Nephron progenitor cell (in vitro differentiated cells): Measurements from ENCODE around the gene RP9.
"Not testable (repeated sequence)": the region's sequence is repeated elsewhere in the genome, so short reads cannot be mapped to it uniquely, and the experiment has no call there.

Source experiments
- DNase-seq: peaks from one replicate; pipeline ENCODE4 v3.0.0; 2021
- H3K27ac Mint-ChIP-seq: 2 replicates; pipeline ENCODE4 v1.8.0; 2021; ENCODE audit warnings: mild to moderate bottlenecking, moderate library complexity, mixed read lengths
- H3K27me3 Mint-ChIP-seq: 2 replicates; pipeline ENCODE4 v1.8.0; 2021; ENCODE audit warnings: mild to moderate bottlenecking, low read depth, mixed read lengths; ENCODE audit not compliant: poor library complexity
- H3K36me3 Mint-ChIP-seq: 2 replicates; pipeline ENCODE4 v1.8.0; 2021; ENCODE audit warnings: low read depth, mixed read lengths
- H3K4me1 Mint-ChIP-seq: 2 replicates; pipeline ENCODE4 v1.8.0; 2021; ENCODE audit warnings: mixed read lengths
- H3K4me3 Mint-ChIP-seq: 2 replicates; pipeline ENCODE4 v1.8.0; 2021; ENCODE audit warnings: mild to moderate bottlenecking, moderate library complexity, mixed read lengths
- H3K9me3 Mint-ChIP-seq: 2 replicates; pipeline ENCODE4 v1.8.0; 2021; ENCODE audit warnings: mild to moderate bottlenecking, moderate library complexity, mixed read lengths
- TF ChIP-seq, protein P1 (sequence below): fragments of 200-600 bp; sonication (generic); IDR thresholded peaks from 2 replicates; pipeline ENCODE4 v1.5.0; 2021; ENCODE audit warnings: antibody characterized with exemption

RP9 gene

DNA sequence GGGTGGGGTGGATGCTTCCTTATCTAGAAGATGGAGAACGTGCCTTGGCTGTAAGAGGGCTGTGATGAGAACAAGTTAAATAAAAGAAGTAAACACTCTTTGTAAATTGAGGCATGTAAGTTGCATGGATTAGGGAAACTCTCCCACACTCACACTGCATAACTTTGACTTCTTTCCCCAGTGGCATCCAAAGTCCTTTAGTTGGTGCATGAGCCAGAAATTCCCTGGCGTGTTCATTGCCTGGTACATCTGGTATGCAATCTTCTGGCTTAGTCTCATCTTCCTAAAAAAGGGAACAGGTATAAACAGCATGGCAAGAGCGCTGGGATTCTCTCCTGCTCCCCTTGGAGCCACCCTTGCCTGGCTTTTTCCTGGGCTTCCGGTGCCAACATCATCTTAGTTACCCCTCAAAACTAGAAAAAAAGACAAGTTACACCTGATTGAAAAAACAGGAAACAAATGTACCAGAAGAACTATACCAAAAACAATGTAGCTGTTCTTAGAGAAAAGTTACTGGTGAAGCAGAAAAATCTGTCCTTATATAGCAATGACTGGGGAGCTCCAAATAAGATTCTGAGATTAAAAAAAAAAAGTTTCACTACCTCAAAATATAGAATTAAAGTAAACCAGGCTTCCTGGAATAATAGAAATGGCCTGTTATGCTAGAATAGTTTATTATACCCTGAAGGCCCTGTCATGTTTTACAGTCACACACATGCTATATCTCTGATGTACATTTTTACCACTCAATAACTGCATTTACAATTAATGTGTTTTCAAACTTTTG is 9.9 kb downstream of the RP9 start:
- Mint-ChIP-seq H3K4me3 (no peak overlapping the region), H3K4me1 (no peaks in the 10 kb centered on the region), H3K27me3 (no peaks in the 10 kb centered on the region), H3K36me3 (peaks cover 87% of the 10 kb centered on the region), H3K27ac (no peak overlapping the region), H3K9me3 (no peaks in the 10 kb centered on the region)
- TF ChIP-seq, protein P1, sequence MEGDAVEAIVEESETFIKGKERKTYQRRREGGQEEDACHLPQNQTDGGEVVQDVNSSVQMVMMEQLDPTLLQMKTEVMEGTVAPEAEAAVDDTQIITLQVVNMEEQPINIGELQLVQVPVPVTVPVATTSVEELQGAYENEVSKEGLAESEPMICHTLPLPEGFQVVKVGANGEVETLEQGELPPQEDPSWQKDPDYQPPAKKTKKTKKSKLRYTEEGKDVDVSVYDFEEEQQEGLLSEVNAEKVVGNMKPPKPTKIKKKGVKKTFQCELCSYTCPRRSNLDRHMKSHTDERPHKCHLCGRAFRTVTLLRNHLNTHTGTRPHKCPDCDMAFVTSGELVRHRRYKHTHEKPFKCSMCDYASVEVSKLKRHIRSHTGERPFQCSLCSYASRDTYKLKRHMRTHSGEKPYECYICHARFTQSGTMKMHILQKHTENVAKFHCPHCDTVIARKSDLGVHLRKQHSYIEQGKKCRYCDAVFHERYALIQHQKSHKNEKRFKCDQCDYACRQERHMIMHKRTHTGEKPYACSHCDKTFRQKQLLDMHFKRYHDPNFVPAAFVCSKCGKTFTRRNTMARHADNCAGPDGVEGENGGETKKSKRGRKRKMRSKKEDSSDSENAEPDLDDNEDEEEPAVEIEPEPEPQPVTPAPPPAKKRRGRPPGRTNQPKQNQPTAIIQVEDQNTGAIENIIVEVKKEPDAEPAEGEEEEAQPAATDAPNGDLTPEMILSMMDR = no peak
- no peak for DNase-seq

DNA sequence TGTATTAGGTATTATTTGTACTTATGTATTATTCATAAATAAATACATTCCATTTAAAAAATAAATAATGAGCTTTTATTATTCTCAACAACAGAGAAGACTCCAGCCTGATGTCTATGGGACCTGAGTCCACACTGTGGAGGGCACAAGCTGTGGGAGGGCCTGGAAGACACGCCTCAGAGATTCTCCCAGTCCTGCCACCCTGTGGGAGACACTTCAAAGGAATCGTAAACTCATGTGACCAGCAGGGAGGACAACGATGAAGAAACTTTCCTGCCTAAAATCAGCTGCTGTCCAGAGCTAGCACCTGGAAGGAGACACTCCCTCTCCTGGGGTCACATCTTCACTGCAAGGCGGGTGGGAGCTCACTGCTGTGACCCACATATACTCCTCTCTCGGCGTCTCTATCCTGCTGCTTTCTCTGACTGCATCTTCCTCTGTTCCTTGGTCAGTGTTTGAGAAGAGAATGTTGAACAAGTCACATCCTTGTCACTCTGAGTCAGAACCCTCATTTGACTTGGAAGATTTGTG is 14.4 kb downstream of the RP9 start:
- H3K27ac Mint-ChIP-seq, H3K4me1 Mint-ChIP-seq, H3K9me3 Mint-ChIP-seq, DNase-seq, H3K27me3 Mint-ChIP-seq, H3K4me3 Mint-ChIP-seq: not testable (repeated sequence)
- peaks cover 66% of the 10 kb centered on the region for H3K36me3 Mint-ChIP-seq

DNA sequence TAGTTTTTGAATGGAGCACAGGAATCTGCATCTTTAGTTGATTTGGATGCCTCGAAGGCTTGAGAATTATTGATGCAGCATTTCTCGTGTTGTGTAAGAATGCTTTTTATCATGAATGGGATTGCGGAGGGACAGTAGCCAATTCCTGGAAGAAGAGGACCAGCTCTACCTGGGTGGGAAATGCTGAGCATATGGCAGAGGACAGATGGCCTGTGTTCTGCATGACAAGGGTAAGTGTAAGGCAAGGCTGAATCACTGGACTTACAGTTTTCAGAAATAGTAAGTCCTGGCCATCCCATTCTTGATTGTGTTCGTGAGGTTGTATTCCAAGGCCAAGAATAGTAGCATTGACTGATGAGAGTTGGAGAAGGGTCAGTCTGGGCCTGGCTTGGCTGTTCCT is 15.9 kb downstream of the RP9 start:
- Mint-ChIP-seq H3K27me3 (peaks cover 8% of the 10 kb centered on the region), H3K4me1 (no peaks in the 10 kb centered on the region), H3K27ac (peak overlapping the region; percentile 11), H3K36me3 (peaks cover 52% of the 10 kb centered on the region), H3K4me3 (no peak overlapping the region), H3K9me3 (no peaks in the 10 kb centered on the region)
- DNase-seq = no peak
- TF ChIP-seq, protein P1 = no peak

DNA sequence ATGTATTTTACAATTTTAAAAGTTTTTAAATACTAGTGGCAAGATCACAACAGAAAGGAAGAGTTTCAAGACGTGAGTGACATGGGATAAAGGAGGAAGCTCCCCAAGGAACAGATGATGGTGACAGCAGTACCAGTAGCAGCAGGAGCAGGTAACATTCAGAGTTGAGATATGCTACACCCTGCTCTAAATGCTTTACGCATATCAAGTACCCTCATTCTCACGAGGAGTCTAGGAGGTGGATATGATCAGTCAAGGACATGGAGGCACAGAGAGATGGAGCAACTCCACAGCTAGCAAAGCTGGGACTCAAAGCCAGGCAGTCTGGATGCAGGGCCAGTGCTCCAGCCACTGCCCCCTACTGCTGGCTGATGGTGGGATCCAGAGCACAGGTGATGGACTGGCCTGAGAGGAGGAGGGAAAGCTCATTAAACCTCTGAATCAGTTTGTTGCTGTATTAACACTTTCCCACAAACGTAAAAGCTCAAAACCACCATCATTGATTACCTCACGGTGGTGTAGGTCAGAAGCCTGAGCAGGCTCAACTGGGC is 17.5 kb downstream of the RP9 start:
- Mint-ChIP-seq H3K4me3 (no peak overlapping the region), H3K27me3 (peaks cover 8% of the 10 kb centered on the region), H3K4me1 (no peaks in the 10 kb centered on the region), H3K9me3 (no peaks in the 10 kb centered on the region), H3K36me3 (peaks cover 38% of the 10 kb centered on the region), H3K27ac (no peak overlapping the region)
- no peak for DNase-seq
- TF ChIP-seq, protein P1 = no peak

DNA sequence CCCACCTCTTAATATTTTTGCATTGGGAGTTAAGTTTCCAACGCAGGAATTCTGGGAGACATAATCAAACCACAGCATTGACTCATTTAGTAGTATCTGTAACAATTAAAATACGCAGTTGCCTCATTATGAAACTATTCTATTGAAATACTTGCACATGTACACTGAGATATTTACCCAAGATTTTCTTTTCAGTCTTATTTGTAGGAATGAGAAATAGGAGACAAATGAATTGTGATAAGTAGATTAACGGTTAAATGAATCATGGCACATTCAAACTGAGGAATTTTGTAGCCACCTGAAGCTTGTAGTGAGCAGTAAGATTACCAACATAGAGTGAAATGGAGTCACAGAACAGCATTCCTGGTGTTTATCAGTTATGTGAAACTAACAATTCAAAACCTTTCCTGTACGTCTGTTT is 18.1 kb downstream of the RP9 start:
- H3K4me1 Mint-ChIP-seq = no peaks in the 10 kb centered on the region
- H3K9me3 Mint-ChIP-seq = peaks cover 3% of the 10 kb centered on the region
- peaks cover 8% of the 10 kb centered on the region for H3K27me3 Mint-ChIP-seq
- DNase-seq = no peak
- H3K36me3 Mint-ChIP-seq = peaks cover 32% of the 10 kb centered on the region
- H3K4me3 Mint-ChIP-seq = no peak overlapping the region
- TF ChIP-seq, protein P1 = no peak
- H3K27ac Mint-ChIP-seq = no peak overlapping the region

DNA sequence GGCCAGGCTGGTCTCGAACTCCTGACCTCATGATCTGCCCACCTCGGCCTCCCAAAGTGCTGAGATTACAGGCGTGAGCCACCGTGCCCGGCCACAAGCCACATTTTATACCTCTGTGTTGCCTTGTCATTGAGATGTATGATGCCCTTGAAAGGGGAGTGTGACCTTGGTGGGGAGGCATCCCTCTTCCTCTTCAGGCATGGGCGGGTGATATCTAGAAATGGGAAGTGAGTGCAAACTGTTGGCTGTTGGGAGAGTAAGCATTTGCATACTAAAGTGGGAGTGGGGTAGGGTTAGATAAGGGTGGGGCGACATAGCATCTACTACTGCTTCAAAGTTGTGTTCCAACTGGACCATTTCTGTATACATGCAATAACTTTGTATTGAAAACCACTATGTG is 20.1 kb downstream of the RP9 start:
- Mint-ChIP-seq H3K27me3 (peaks cover 8% of the 10 kb centered on the region), H3K9me3 (peaks cover 5% of the 10 kb centered on the region), H3K27ac (no peak overlapping the region), H3K4me3 (no peak overlapping the region), H3K36me3 (peaks cover 15% of the 10 kb centered on the region), H3K4me1 (no peaks in the 10 kb centered on the region)
- no peak for DNase-seq
- TF ChIP-seq, protein P1 = no peak
